Activated CD8-positive, alpha-beta memory T cell treated with anti-CD3 and anti-CD28 coated beads for 4 hours (primary cell): ENCODE results near the gene GLOD5.
"Not testable (repeated sequence)": the region's sequence is repeated elsewhere in the genome, so short reads cannot be mapped to it uniquely, and the experiment has no call there.

Source experiments
- DNase-seq, 2 donors: peaks; one replicate each; pipeline ENCODE4 v3.0.0-alpha.2; 2020; ENCODE audit warnings: low read depth in 2 of 2

GLOD5 gene

GRCh38 chrX:48793935-48794334 is 32.4 kb downstream of the GLOD5 start:
- DNase-seq, result no peak

GRCh38 chrX:48794340-48794910 is 32.9 kb downstream of the GLOD5 start:
- DNase-seq, result no peak

- no peak for DNase-seq
Measured at GRCh38 chrX:48794911-48795515, 33.5 kb downstream of the GLOD5 start.

DNA sequence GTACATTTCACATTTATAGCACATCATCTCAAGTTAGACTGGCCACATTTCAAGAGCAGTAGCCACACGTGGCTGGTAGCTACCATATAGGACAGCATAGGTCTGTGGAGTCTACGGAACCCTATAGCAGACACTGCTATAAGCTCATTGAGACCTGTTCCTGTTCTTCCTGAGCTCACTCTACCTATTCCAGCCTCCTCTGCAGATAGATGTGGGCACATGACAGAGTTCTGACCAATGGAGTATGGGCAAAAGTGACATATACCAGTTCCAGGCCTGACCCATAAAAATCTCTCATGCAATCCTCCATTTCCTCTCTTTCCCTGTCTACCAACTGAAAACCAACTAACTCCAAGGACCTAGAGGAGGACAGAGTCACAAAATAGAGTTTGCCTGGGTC is 36.8 kb downstream of the GLOD5 start:
- no peak for DNase-seq

- no peak for DNase-seq
Measured at GRCh38 chrX:48800574-48801279, 39.2 kb downstream of the GLOD5 start.

GRCh38 chrX:48801280-48802088 is 39.9 kb downstream of the GLOD5 start, which contains the start of gene HDAC6:
Gene HDAC6, plus strand, starts transcription at chrX:48802067. Its CDS starts 626 bp downstream, at chrX:48802693.
- DNase-seq, result peak; percentile 84 to 90

GRCh38 chrX:48802089-48802904 is 40.8 kb downstream of the GLOD5 start:
- peak; percentile 5 to 20 for DNase-seq

DNA sequence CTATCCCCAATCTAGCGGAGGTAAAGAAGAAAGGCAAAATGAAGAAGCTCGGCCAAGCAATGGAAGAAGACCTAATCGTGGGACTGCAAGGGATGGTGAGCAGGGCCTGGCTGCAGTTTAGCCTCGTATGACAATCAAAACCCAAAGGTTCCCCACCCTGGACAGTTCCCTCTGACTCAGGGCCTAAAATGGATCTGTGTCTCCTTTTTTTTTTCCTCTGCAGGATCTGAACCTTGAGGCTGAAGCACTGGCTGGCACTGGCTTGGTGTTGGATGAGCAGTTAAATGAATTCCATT is 41.3 kb downstream of the GLOD5 start:
- DNase-seq, result no peak

GRCh38 chrX:48806081-48806480 is 44.5 kb downstream of the GLOD5 start:
- DNase-seq, result no peak

GRCh38 chrX:48813644-48814043 is 52.1 kb downstream of the GLOD5 start:
- no peak for DNase-seq

DNA sequence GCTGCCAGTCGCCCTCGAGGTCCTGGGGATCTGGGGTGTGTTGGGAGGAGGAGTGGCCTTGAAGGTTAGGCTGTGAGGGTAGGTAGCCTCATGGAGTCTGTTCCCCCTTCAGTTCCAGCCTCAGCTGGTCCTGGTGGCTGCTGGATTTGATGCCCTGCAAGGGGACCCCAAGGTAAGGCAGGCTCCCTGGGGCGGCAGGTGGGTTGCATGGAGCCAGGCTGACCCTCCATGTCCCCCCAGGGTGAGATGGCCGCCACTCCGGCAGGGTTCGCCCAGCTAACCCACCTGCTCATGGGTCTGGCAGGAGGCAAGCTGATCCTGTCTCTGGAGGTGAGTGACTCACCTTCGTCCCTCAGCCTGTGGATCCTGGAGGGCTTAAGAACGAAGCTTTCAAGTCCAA is 53.2 kb downstream of the GLOD5 start:
- no peak for DNase-seq

DNA sequence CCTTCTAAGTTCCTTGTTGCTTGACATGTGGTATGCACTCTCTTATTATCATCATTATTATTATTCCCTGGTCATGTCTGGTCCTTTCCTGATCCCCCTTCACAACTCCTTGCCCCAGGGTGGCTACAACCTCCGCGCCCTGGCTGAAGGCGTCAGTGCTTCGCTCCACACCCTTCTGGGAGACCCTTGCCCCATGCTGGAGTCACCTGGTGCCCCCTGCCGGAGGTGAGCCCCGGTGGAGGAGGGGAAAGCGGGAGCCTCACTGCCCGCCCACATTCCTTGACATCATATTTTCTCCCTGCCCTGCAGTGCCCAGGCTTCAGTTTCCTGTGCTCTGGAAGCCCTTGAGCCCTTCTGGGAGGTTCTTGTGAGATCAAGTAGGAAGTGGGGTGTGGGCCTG is 53.7 kb downstream of the GLOD5 start:
- DNase-seq, result no peak

- no peak for DNase-seq
Measured at GRCh38 chrX:48816014-48816810, 54.7 kb downstream of the GLOD5 start.

DNA sequence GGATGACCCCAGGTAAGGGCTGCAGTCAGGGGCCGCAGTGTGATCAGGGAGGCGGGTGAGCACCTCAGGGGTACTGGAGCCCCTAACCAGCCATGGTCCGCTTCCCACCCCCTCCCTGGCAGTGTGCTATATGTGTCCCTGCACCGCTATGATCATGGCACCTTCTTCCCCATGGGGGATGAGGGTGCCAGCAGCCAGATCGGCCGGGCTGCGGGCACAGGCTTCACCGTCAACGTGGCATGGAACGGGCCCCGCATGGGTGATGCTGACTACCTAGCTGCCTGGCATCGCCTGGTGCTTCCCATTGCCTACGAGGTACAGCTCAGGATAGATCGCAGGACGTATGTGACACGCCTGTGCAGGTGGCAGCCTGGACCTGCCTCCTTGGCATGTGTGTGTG is 56.6 kb downstream of the GLOD5 start:
- no peak for DNase-seq

- no peak for DNase-seq
Measured at GRCh38 chrX:48818866-48819265, 57.3 kb downstream of the GLOD5 start.

DNA sequence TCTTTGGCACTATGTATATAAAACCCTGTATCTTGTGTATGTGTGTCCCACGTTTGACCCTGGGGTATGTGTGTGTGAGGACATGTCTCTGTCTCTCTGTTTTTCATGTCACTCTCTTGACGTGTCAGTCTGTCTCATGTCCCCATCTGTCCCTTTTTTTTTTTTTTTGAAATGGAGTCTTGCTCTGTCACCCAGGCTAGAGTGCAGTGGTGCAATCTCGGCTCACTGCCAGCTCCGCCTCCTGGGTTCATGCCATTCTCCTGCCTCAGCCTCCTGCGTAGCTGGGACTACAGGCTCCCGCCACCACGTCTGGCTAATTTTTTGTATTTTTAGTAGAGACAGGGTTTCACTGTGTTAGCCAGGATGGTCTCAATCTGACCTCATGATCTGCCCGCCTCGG is 57.8 kb downstream of the GLOD5 start:
- not testable (repeated sequence) for DNase-seq

DNA sequence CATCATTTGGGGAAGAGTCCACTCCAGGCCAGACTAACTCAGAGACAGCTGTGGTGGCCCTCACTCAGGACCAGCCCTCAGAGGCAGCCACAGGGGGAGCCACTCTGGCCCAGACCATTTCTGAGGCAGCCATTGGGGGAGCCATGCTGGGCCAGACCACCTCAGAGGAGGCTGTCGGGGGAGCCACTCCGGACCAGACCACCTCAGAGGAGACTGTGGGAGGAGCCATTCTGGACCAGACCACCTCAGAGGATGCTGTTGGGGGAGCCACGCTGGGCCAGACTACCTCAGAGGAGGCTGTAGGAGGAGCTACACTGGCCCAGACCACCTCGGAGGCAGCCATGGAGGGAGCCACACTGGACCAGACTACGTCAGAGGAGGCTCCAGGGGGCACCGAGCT is 61.5 kb downstream of the GLOD5 start:
- no peak for DNase-seq
